GM19468 (cell line): Measurements from ENCODE around the gene ETHE1.
"Not testable (repeated sequence)": the region's sequence is repeated elsewhere in the genome, so short reads cannot be mapped to it uniquely, and the experiment has no call there.

Experiments
- ATAC-seq: cut with Tn5 transposase; IDR thresholded peaks from one replicate; pipeline ENCODE4 v1.9.1; 2021; ENCODE audit warnings: mild to moderate bottlenecking, moderate library complexity, moderate number of reproducible peaks; ENCODE audit not compliant: unreplicated experiment; ENCODE audit errors: extremely low read depth

Gene ETHE1

GRCh38 chr19:43525836-43526771 is 897 bp downstream of the ETHE1 start:
- ATAC-seq = no peak

DNA sequence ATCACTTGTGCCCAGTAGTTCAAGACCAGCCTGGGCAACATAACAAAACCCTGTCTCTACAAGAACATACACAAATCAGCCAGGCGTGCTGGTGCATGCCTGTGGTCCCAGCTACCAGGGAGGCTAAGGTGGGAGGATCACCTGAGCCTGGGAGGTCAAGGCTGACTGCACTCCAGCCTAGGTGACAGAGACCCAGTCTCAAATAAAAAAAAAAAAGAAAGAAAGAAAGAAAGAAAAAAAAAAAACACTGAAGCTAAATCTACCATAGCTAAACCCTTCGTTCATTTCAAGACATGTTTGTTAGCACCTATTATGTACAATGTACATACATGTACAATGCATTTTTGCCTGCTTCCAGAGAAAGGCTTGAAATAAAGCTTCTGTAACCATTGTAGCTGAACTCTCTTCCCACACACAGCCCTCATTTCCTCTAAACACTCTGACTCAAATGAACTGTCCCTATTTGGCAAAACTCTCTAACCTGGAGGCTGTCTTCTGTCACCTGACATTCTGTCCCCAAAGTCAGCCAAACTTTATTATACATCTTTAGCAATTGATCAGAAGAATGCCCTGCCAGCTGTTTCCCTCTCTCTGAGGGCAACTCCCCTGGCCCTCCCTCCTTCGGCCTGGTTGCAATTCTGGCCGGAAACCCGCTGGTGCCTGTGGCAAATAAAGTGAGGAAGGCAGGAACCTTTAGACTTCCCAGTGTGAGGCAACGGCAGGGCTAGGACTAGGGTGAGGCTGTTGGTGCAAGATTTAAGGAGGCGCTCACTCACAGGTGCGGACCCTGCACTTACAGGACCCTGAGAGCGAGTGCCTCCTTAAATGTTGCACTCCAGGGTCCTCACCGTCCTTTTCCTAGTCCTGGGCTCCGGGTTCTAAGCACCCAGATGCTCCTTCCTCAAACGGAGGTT is 1.8 kb downstream of the ETHE1 start:
- no peak for ATAC-seq

- ATAC-seq = not testable (repeated sequence)
Measured at GRCh38 chr19:43523696-43524095, 3.3 kb downstream of the ETHE1 start.

DNA sequence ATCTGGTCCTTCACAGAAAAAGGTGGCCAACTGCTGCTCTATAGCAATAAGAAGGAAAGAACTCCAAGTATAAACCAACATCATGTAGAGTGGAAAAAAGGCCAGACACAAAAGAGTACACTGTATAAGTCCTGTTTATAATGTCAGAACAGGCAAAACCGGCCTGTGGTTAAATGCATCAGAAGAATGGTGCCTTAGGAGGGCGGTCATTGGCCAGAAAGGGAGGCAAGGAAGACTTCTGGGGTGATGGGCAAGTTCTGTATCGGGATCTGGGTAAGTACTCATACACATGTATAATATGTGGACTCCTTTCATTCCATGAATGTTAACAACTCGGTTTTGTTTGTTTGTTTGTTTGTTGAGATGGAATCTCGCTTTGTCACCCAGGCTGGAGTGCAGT is 4.1 kb downstream of the ETHE1 start:
- no peak for ATAC-seq

- ATAC-seq = no peak
Measured at GRCh38 chr19:43519436-43520088, 7.4 kb downstream of the ETHE1 start.

DNA sequence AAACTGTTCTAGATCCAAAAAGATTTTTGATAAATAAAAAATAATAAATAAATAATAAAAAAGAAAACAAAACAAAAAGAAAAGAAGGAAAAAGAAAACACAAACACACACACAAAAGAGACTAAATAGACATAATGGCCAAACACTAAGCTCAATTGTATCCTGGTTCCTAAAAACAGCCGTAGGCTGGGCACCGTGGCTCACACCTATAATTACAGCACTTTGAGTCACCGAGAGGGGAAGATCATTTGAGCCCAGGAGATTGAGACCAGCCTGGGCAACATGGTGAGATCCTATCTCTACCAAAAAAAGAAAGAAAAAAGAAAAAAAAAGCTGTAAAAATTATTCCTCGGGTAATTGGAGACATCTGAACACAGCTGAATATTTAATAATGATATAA is 8.9 kb downstream of the ETHE1 start:
- ATAC-seq = no peak

DNA sequence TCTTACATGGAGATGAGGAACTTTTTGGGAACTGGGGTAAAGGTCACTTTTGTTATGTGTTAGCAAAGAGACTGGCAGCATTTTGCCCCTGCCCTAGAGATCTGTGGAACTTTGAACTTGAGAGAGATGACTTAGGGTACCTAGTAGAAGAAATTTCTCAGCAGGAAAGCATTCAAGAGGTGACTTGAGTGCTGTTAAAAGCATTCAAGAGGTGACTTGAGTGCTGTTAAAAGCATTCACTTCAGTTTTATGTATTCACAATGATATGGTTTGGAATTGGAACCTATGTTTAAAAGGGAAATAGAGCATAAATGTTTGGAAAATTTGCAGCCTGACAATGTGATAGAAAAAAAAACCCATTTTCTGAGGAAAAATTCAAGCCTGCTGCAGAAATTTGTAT is 14.6 kb downstream of the ETHE1 start:
- not testable (repeated sequence) for ATAC-seq

DNA sequence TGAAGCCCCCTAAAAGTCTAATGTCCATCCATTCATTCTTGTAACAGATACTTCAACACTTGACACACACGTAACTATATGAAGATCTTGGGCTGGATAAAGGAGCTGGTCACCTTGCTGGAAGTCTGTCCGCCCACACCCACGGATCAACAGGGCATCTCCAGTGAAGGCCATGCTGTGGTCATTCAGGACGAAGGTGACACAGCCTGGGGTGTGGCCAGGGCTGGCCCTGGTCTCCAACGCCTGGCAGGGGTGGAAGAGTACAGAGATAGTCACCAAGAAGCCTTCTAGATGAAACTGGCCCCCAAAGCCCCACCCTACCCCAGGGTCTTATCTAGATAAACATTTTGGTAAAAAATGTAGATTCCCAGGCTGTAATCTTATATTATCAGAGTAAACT is 15.7 kb downstream of the ETHE1 start:
- ATAC-seq = no peak

DNA sequence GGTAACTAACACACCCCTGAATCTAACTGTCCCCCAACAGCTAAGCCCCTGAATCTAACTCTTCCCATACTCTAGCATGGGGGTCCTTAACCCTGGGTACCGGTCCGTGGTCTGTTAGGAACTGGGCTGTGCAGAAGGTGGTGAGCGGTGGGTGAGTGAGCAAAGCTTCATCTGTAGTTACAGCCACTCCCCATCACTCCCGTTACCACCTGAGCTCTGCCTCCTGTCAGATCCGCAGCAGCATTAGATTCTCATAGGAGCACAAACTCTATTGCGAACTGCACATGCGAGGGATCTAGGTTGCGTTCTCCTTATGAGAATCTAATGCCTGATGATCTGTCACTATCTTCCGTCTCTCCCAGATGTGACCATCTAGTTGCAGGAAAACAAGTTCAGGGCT is 16.3 kb downstream of the ETHE1 start:
- ATAC-seq = no peak

- no peak for ATAC-seq
Measured at GRCh38 chr19:43507880-43508279, 19.1 kb downstream of the ETHE1 start.

DNA sequence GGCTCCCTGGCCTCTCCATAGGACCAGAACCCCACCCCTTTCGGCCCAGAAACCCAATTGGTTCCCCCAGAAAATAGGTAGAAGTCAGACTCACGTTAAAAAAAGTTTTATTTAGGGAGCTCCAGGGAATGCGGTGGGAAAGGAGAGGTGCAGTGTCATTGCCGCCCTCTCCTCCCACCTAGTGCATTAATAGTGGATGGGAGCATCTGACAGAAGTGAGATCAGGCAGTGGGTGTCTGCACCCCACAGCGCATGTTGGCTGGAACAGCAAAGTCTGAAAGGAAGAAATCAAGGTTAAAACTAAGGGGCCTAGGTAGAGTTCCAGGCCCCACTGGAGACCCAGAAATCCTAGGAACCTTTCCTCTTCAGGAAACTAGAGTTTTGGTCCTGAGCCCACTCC is 20.4 kb downstream of the ETHE1 start:
- no peak for ATAC-seq

DNA sequence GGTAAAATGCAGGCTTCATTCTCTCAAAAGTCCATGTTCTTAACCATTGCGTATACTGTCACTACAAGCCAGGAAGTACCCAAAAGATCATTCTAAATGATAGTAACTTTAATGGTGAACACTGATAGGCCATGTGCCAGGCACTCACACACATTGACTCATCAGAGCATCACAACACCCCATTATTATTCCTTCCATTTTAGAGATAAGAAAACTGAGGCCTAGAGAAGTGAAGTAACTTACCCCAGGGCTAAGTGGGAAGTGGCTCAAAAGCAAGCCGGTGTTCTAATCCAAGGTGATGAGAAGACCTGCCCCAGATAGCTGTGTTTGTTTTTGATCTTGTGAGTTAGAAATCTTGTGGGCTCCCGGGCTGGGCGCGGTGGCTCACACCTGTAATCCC is 21.1 kb downstream of the ETHE1 start:
- ATAC-seq = no peak

- no peak for ATAC-seq
Measured at GRCh38 chr19:43505186-43505456, 21.9 kb downstream of the ETHE1 start.

DNA sequence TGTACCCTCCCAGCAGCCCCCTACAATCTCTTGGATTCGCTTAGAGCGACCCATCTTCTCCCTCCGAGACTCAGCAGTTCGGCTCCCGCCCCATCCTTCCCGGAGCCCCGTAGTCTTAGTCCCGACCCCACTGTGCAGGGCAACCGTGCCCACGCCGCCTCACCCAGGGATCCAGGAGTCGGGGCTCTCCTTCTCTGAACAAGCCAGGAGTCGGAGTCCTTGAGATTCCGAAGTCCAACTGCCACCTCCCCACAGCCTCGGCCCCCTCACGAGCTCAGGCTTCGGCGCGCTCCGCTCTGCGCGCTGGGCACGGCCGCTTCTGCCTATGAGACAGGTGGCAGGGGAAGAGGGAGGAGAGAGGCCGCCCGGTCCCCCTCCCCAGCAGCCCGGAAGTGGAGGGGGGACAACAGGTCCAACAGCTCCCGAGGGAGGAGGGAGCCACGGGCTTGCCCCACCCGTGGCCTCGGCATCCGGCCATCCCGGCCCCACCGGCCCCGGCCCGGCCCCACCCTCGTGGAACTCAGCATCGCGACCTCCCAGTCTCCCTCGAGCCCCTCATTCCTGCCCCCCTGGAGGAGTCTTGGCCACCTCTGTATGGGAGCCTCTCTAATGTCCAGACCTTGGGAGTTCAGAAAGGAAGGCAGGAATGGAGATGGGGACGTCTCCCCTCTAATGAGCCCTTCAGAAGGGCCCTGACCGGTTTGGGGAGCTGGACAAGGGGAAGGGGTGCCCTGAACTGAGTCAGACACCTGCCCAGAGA is 22.4 kb downstream of the ETHE1 start, which contains the start of gene PHLDB3:
PHLDB3 (minus strand) TSS at position 321 of the 760 bp plus-strand sequence. CDS start 628 bp downstream, outside the sequence.
- no peak for ATAC-seq

GRCh38 chr19:43503501-43504425 is 23.2 kb downstream of the ETHE1 start:
- ATAC-seq = peak; percentile 64

DNA sequence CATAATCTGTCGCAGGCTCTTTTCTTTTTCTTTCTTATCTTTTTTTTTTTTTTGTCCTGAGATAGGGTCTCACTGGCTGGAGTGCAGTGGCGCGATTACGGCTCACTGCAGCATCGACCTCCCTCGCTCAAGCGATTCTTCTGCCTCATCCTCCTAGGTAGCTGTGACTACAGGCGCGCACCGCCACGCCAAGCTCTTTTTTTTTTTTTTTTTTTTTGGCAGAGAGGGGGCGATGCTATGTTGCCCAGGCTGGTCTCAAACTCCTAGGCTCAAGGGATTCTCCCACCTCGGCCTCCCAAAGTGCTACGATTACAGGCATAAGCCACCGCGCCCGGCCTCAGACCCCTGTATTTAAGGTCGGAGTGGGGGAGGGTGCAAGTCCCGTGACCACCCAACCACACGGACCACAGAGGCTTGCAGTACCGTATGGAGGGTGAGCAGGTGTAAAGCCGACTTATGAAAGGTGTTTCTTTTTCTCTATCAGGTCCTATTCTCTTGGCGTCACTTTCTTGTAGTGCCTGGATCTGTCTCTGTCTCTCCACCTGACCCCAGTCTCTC is 24.5 kb downstream of the ETHE1 start:
- no peak for ATAC-seq

DNA sequence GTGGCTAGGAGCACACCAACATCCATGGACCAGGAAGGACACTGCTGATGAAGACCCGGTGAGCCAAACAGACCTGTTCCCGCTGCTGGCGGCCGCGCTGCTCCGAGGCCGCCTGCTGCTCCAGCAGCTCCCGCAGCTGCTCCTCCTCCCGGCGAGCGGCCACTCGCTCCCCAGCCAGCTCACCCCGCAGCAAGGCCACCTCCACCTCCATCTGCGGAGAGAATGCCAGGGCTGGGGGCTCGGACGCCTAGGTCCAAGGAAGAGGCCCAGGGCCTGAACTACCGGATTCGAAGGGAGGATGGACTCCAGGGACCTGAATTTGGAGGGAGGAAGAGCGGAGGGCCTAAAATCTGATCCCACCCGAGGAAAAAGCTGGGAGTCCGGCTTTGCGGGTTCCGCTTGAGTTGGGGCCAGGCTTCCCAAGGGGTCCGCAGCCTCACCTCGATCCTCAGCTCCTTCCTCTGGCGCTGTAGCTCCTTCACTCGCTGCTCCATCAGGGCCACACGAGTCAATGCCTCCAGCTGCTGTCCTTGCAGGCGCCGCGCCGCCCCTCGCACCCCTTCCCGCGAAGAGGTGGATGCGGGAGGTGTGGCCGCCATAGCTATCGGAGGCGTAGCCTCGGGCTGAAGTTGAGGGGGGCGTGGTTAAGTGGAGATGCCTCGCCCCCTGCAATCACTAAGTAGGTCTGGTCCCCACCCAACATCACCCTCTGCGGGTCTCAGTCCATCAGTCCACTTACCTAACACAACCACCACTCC is 25.2 kb downstream of the ETHE1 start:
- no peak for ATAC-seq

DNA sequence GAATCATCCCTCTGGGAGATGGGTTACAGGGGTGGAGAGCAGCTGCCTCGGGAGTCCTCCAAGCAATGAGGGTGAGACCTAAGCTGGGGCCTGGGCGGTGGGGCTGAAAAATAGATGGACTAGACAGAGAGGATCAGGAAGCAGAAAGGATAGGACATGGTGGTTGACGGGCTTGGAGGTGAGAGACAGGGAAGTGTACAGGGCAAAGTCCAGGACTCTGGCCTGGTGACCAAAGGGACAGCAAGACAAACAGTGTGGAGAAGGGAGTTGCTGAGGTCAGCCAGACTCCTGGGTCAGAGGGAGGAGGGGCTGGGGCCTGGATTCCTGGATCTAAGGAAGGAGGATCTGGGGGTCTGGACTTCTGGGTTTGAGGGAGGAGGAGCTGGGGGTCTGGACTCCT is 28.0 kb downstream of the ETHE1 start:
- ATAC-seq = no peak
